Uterus (tissue), 2 donors: ENCODE data around the gene SYCE3.

ENCODE experiments used
- POLR2A ChIP-seq, 2 donors: fragments of 450-650 bp; IDR thresholded peaks; one replicate each; pipeline ENCODE4 v1.6.1; 2016; ENCODE audit warnings: antibody characterized with exemption in 2 of 2, mild to moderate bottlenecking in 1 of 2, moderate library complexity in 1 of 2
- TF ChIP-seq, protein P1 (sequence below), 4 experiments: fragments of 200-600 bp in 2 of 4; fragments of 450-650 bp in 2 of 4; sonication (generic) in 2 of 4; IDR thresholded peaks; one replicate each; pipeline ENCODE4 v1.5.1; 2016 to 2019; ENCODE audit warnings: antibody characterized with exemption in 4 of 4, mild to moderate bottlenecking in 2 of 4, moderate library complexity in 1 of 4

DNA sequence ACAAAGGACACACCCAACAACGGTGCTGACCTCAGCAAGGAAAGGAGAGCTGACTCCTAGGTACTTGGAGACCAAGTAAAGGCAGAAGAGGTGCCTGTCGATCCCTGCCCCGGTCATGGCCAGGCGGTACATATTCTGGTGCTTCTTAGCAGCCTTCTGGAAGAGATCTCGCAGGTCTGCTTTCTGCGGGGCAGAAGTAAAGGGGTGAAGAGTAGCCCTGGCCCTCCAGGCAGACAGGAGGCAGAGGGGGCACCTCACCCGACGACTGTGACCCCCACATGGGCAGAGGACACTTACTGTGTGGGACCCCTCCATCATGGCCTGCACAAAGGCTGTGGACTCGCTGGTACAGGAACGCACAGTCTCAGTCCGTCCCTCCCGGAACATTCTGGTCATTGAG lies 8.1 kb upstream of the SYCE3 start:
- TF ChIP-seq, protein P1, sequence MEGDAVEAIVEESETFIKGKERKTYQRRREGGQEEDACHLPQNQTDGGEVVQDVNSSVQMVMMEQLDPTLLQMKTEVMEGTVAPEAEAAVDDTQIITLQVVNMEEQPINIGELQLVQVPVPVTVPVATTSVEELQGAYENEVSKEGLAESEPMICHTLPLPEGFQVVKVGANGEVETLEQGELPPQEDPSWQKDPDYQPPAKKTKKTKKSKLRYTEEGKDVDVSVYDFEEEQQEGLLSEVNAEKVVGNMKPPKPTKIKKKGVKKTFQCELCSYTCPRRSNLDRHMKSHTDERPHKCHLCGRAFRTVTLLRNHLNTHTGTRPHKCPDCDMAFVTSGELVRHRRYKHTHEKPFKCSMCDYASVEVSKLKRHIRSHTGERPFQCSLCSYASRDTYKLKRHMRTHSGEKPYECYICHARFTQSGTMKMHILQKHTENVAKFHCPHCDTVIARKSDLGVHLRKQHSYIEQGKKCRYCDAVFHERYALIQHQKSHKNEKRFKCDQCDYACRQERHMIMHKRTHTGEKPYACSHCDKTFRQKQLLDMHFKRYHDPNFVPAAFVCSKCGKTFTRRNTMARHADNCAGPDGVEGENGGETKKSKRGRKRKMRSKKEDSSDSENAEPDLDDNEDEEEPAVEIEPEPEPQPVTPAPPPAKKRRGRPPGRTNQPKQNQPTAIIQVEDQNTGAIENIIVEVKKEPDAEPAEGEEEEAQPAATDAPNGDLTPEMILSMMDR (IDR thresholded peaks at IDR 0.05): no peak
- no peak for TF ChIP-seq POLR2A (IDR thresholded peaks at IDR 0.05)
